Activated T-helper 2 cell treated with anti-CD3 and anti-CD28 coated beads, Interferon-gamma antibody, Interleukin-2, Interleukin-4, amounts not matched to agents 10 μg/mL and 5 μg/mL and 100 μg/mL, durations not matched to agents 14 hours and 24 hours and 36 hours (primary cell): ENCODE data around the gene LIPM. TPM values are rescaled to one million over a fixed set of nuclear protein-coding genes. Genes with fewer than 3 reads are reported as not detected.

ENCODE experiments used
- DNase-seq: peaks from one replicate; pipeline ENCODE4 v3.0.0; 2021; ENCODE audit warnings: low spot score
- H3K27ac Mint-ChIP-seq: one replicate; pipeline ENCODE4 v1.8.0; 2021; ENCODE audit warnings: mixed read lengths
- H3K27me3 Mint-ChIP-seq: one replicate; pipeline ENCODE4 v1.8.0; 2021; ENCODE audit warnings: low read depth, mixed read lengths
- H3K36me3 Mint-ChIP-seq: one replicate; pipeline ENCODE4 v1.8.0; 2021; ENCODE audit warnings: low read depth, mixed read lengths
- H3K4me1 Mint-ChIP-seq: one replicate; pipeline ENCODE4 v1.8.0; 2021; ENCODE audit warnings: low read depth, mixed read lengths
- H3K4me3 Mint-ChIP-seq: one replicate; pipeline ENCODE4 v1.8.0; 2021; ENCODE audit warnings: low read depth, mild to moderate bottlenecking, moderate library complexity, mixed read lengths
- H3K9me3 Mint-ChIP-seq: one replicate; pipeline ENCODE4 v1.8.0; 2021; ENCODE audit warnings: mixed read lengths
- intact Hi-C: fragments of 100-400 bp; cut with micrococcal nuclease; formaldehyde crosslinking; loops from one replicate; pipeline ENCODE4 v1.15.1; 2023
- total RNA-seq: library from RNA; stranded (reverse); gene quantifications from 2 replicates; pipeline ENCODE4 v1.2.3, GENCODE V29; 2022

LIPM gene
- total RNA-seq, 1 donor from 2014 or later: not detected

- intact Hi-C loops: no loop called here
- DNase-seq: no peak
These were observed 49.2 kb downstream of the LIPM start, which contains the start of gene ANKRD22 for GRCh38 chr10:88851706-88852105. ANKRD22 (minus strand) TSS chr10:88851844; CDS start chr10:88851607, 237 bp downstream.

GRCh38 chr10:88852327-88852726 is 49.8 kb downstream of the LIPM start:
- H3K4me3 Mint-ChIP-seq: no peak overlapping the region
- DNase-seq: no peak
- no peaks in the 10 kb centered on the region for H3K36me3 Mint-ChIP-seq
- intact Hi-C loops: no loop called here
- no peaks in the 10 kb centered on the region for H3K9me3 Mint-ChIP-seq
- no peak overlapping the region for H3K27ac Mint-ChIP-seq
- H3K27me3 Mint-ChIP-seq: no peaks in the 10 kb centered on the region
- peaks cover 37% of the 10 kb centered on the region for H3K4me1 Mint-ChIP-seq

More at GRCh38 chr10:88851706-88852105, 49.2 kb downstream of the LIPM start, which contains the start of gene ANKRD22:
- Mint-ChIP-seq H3K27me3 (no peaks in the 10 kb centered on the region), H3K4me3 (no peak within 1 kb of the TSS), H3K9me3 (no peaks in the 10 kb centered on the region), H3K27ac (no peak within 1 kb of the TSS), H3K36me3 (no peaks in the 10 kb centered on the region), H3K4me1 (peaks cover 37% of the 10 kb centered on the region)

- Mint-ChIP-seq H3K27ac (no peak overlapping the region), H3K36me3 (no peaks in the 10 kb centered on the region), H3K9me3 (no peaks in the 10 kb centered on the region), H3K27me3 (no peaks in the 10 kb centered on the region), H3K4me1 (peaks cover 32% of the 10 kb centered on the region), H3K4me3 (no peak overlapping the region)
- intact Hi-C loops: no loop called here
- DNase-seq: no peak
These were observed 50.8 kb downstream of the LIPM start for GRCh38 chr10:88853155-88853881.

GRCh38 chr10:88854684-88855083 is 52.2 kb downstream of the LIPM start:
- intact Hi-C loops: no loop called here
- Mint-ChIP-seq H3K36me3 (no peaks in the 10 kb centered on the region), H3K4me3 (no peak overlapping the region), H3K4me1 (peaks cover 23% of the 10 kb centered on the region), H3K27ac (no peak overlapping the region), H3K9me3 (no peaks in the 10 kb centered on the region), H3K27me3 (peaks cover 2% of the 10 kb centered on the region)
- no peak for DNase-seq

GRCh38 chr10:88857831-88858230 is 55.3 kb downstream of the LIPM start:
- no peak overlapping the region for H3K4me3 Mint-ChIP-seq
- intact Hi-C loops: loop anchor here (1.0 kb wide), 1 partner anchor 9 kb away; no protein-coding TSS in a partner anchor
- no peak overlapping the region for H3K27ac Mint-ChIP-seq
- H3K9me3 Mint-ChIP-seq: no peaks in the 10 kb centered on the region
- no peak for DNase-seq
- H3K36me3 Mint-ChIP-seq: no peaks in the 10 kb centered on the region
- H3K27me3 Mint-ChIP-seq: peaks cover 14% of the 10 kb centered on the region
- H3K4me1 Mint-ChIP-seq: peaks cover 15% of the 10 kb centered on the region

GRCh38 chr10:88858491-88858890 is 56.0 kb downstream of the LIPM start:
- Mint-ChIP-seq H3K27me3 (peaks cover 20% of the 10 kb centered on the region), H3K4me3 (no peak overlapping the region), H3K27ac (no peak overlapping the region), H3K4me1 (peaks cover 12% of the 10 kb centered on the region), H3K9me3 (no peaks in the 10 kb centered on the region), H3K36me3 (no peaks in the 10 kb centered on the region)
- DNase-seq: no peak
- intact Hi-C loops: loop anchor here (1.0 kb wide), 1 partner anchor 9 kb away; no protein-coding TSS in a partner anchor

- H3K4me1 Mint-ChIP-seq: peaks cover 2% of the 10 kb centered on the region
- intact Hi-C loops: no loop called here
- DNase-seq: no peak
- H3K9me3 Mint-ChIP-seq: no peaks in the 10 kb centered on the region
- H3K27me3 Mint-ChIP-seq: peaks cover 33% of the 10 kb centered on the region
- H3K4me3 Mint-ChIP-seq: no peak overlapping the region
- no peak overlapping the region for H3K27ac Mint-ChIP-seq
- H3K36me3 Mint-ChIP-seq: no peaks in the 10 kb centered on the region
These were observed 58.5 kb downstream of the LIPM start for GRCh38 chr10:88861036-88861435.

- H3K9me3 Mint-ChIP-seq: no peaks in the 10 kb centered on the region
- no peak overlapping the region for H3K27ac Mint-ChIP-seq
- H3K4me3 Mint-ChIP-seq: no peak overlapping the region
- peaks cover 33% of the 10 kb centered on the region for H3K27me3 Mint-ChIP-seq
- peaks cover 8% of the 10 kb centered on the region for H3K4me1 Mint-ChIP-seq
- no peak for DNase-seq
- intact Hi-C loops: no loop called here
- no peaks in the 10 kb centered on the region for H3K36me3 Mint-ChIP-seq
These were observed 62.8 kb downstream of the LIPM start for GRCh38 chr10:88865281-88865876.

- Mint-ChIP-seq H3K4me3 (no peak overlapping the region), H3K9me3 (no peaks in the 10 kb centered on the region), H3K27me3 (peaks cover 29% of the 10 kb centered on the region), H3K27ac (no peak overlapping the region), H3K36me3 (no peaks in the 10 kb centered on the region), H3K4me1 (peaks cover 8% of the 10 kb centered on the region)
- DNase-seq: no peak
- intact Hi-C loops: no loop called here
These were observed 63.9 kb downstream of the LIPM start for GRCh38 chr10:88866454-88866853.

GRCh38 chr10:88870089-88870488 is 67.6 kb downstream of the LIPM start:
- H3K4me1 Mint-ChIP-seq: peaks cover 10% of the 10 kb centered on the region

More at GRCh38 chr10:88870089-88870488, 67.6 kb downstream of the LIPM start:
- no peaks in the 10 kb centered on the region for H3K36me3 Mint-ChIP-seq
- H3K27ac Mint-ChIP-seq: no peak overlapping the region
- DNase-seq: no peak
- intact Hi-C loops: no loop called here
- H3K4me3 Mint-ChIP-seq: no peak overlapping the region
- H3K9me3 Mint-ChIP-seq: no peaks in the 10 kb centered on the region
- peaks cover 5% of the 10 kb centered on the region for H3K27me3 Mint-ChIP-seq

Other genes with a start within 250 kb of the LIPM start
- 1.6 and 2.4 TPM in 2 replicates for gene RNLS, start 219.4 kb upstream of the LIPM start, total RNA-seq
- not detected in 2 replicates for gene LIPJ, start 216.0 kb upstream of the LIPM start, total RNA-seq
- not detected in 2 replicates for gene LIPF, start 138.3 kb upstream of the LIPM start, total RNA-seq
- gene LIPK, start 96.5 kb upstream of the LIPM start, total RNA-seq: not detected in 2 replicates
- not detected in 2 replicates for gene LIPN, start 42.7 kb upstream of the LIPM start, total RNA-seq
- gene ANKRD22, start 49.1 kb downstream of the LIPM start, total RNA-seq: not detected in 2 replicates
- gene STAMBPL1, start 77.5 kb downstream of the LIPM start, total RNA-seq: 44.2 and 47.2 TPM in 2 replicates
- gene ACTA2, start 150.0 kb downstream of the LIPM start, total RNA-seq: 11.3 and 11.9 TPM in 2 replicates
- gene FAS, start 188.1 kb downstream of the LIPM start, total RNA-seq: 20.7 and 22.5 TPM in 2 replicates